Measurements from ENCODE around the gene NHS.
"Not testable (repeated sequence)": the region's sequence is repeated elsewhere in the genome, so short reads cannot be mapped to it uniquely, and the experiment has no call there.

NHS gene

GRCh38 chrX:17496407-17496806 is 121.4 kb downstream of the NHS start:
- DNase-seq (ENCODE audit: low read depth, low spot score) = no peak

GRCh38 chrX:17497193-17497592 is 122.2 kb downstream of the NHS start:
- no peak for DNase-seq (ENCODE audit: low read depth, low spot score)

GRCh38 chrX:17499512-17499911 is 124.5 kb downstream of the NHS start:
- no peak for DNase-seq (ENCODE audit: low read depth, low spot score)

GRCh38 chrX:17500145-17500579 is 125.2 kb downstream of the NHS start:
- DNase-seq (ENCODE audit: low read depth, low spot score) = no peak

GRCh38 chrX:17501746-17502145 is 126.7 kb downstream of the NHS start:
- no peak for DNase-seq (ENCODE audit: low read depth, low spot score)

- DNase-seq (ENCODE audit: low read depth, low spot score) = not testable (repeated sequence)
These were observed 131.4 kb downstream of the NHS start for GRCh38 chrX:17506352-17506751.

GRCh38 chrX:17511556-17511955 is 136.6 kb downstream of the NHS start:
- DNase-seq (ENCODE audit: low read depth, low spot score) = no peak

GRCh38 chrX:17519358-17519757 is 144.4 kb downstream of the NHS start:
- DNase-seq (ENCODE audit: low read depth, low spot score) = no peak

- DNase-seq (ENCODE audit: low read depth, low spot score) = no peak
These were observed 145.1 kb downstream of the NHS start for GRCh38 chrX:17520016-17520615.

- DNase-seq (ENCODE audit: low read depth, low spot score) = no peak
These were observed 147.1 kb downstream of the NHS start for GRCh38 chrX:17521871-17522693.

GRCh38 chrX:17525266-17525665 is 150.3 kb downstream of the NHS start:
- DNase-seq (ENCODE audit: low read depth, low spot score) = no peak

GRCh38 chrX:17525762-17526555 is 151.0 kb downstream of the NHS start:
- no peak for DNase-seq (ENCODE audit: low read depth, low spot score)

- no peak for DNase-seq (ENCODE audit: low read depth, low spot score)
These were observed 152.2 kb downstream of the NHS start for GRCh38 chrX:17527135-17527701.

GRCh38 chrX:17527922-17528321 is 152.9 kb downstream of the NHS start:
- no peak for DNase-seq (ENCODE audit: low read depth, low spot score)

GRCh38 chrX:17529151-17529745 is 154.2 kb downstream of the NHS start:
- DNase-seq (ENCODE audit: low read depth, low spot score) = no peak

- DNase-seq (ENCODE audit: low read depth, low spot score) = no peak
These were observed 156.5 kb downstream of the NHS start for GRCh38 chrX:17531500-17531899.

GRCh38 chrX:17535229-17535628 is 160.2 kb downstream of the NHS start:
- DNase-seq (ENCODE audit: low read depth, low spot score) = no peak

GRCh38 chrX:17537723-17538243 is 162.8 kb downstream of the NHS start:
- no peak for DNase-seq (ENCODE audit: low read depth, low spot score)

- DNase-seq (ENCODE audit: low read depth, low spot score) = no peak
These were observed 167.1 kb downstream of the NHS start for GRCh38 chrX:17542123-17542522.

- DNase-seq (ENCODE audit: low read depth, low spot score) = no peak
These were observed 169.8 kb downstream of the NHS start for GRCh38 chrX:17544821-17545220.

GRCh38 chrX:17546356-17546755 is 171.4 kb downstream of the NHS start:
- DNase-seq (ENCODE audit: low read depth, low spot score) = no peak
